HepG2 (cell line): Measurements from ENCODE around the gene MAPK8. TPM values are rescaled to one million over a fixed set of nuclear protein-coding genes. Genes with fewer than 3 reads are reported as not detected.
"Not testable (repeated sequence)": the region's sequence is repeated elsewhere in the genome, so short reads cannot be mapped to it uniquely, and the experiment has no call there.

Experiments used
- ATAC-seq: fragments of 200-7000 bp; cut with Tn5 transposase; 3 replicates; pipeline ENCODE4 v1.9.1; 2020; ENCODE audit warnings: mild to moderate bottlenecking, moderate library complexity
- BruUV-seq: library from RNA; stranded (reverse); fragments of 400-500 nt; replicated peaks from 2 replicates; lab custom pipeline; 2021; lab: Mats Ljungman, UMichigan
- CTCF ChIA-PET: fragments of 300-600 bp; formaldehyde crosslinking; extraction: SDS; loops from one replicate; lab custom pipeline; 2021; ENCODE audit warnings: low total read pairs, inconsistent platforms, low intra/inter-chr PET ratio; lab: Yijun Ruan, JAX
- POLR2A ChIA-PET: fragments of 350-600 bp; sonication (Branson Sonifier 250); formaldehyde crosslinking; loops from one replicate; lab custom pipeline; 2020; ENCODE audit warnings: antibody characterized with exemption, inconsistent platforms; lab: Yijun Ruan, JAX
- DNase-seq: peaks from one replicate; pipeline ENCODE4 v3.0.0-alpha.2; 2015; ENCODE audit warnings: low spot score
- FAIRE-seq: peaks from 3 replicates; lab custom pipeline; 2011; peaks lifted over from hg19 to GRCh38; lab: Jason Lieb, UNC
- H2AFZ ChIP-seq: one replicate; pipeline ENCODE4 v1.6.1; 2011; ENCODE audit warnings: low read length, inconsistent platforms
- H3K27ac ChIP-seq: fragments of 300-600 bp; 3 replicates; pipeline ENCODE4 v1.8.0; 2011; ENCODE audit warnings: mixed run types, mild to moderate bottlenecking, mixed read lengths, low read length, inconsistent platforms; ENCODE audit not compliant: insufficient read depth; ENCODE audit errors: extremely low read length
- H3K27me3 ChIP-seq, 2 experiments: fragments of 200-600 bp in 1 of 2; 2 replicates in 1 of 2; 3 replicates in 1 of 2; pipeline versions ENCODE4 v1.6.0 to v1.8.0; 2011; ENCODE audit warnings: low read length in 2 of 2, mild to moderate bottlenecking in 2 of 2, moderate library complexity in 2 of 2, inconsistent platforms in 1 of 2; ENCODE audit not compliant: insufficient read depth in 2 of 2, control insufficient read depth in 1 of 2
- H3K36me3 ChIP-seq, 2 experiments: fragments of 200-600 bp in 1 of 2; replicated peaks in 1 of 2; 2 replicates in 1 of 2; 3 replicates in 1 of 2; pipeline versions ENCODE4 v1.5.1 to v1.8.0; 2011; ENCODE audit warnings: low read length in 2 of 2, inconsistent platforms in 1 of 2; ENCODE audit not compliant: insufficient read depth in 2 of 2, control insufficient read depth in 1 of 2
- H3K4me1 ChIP-seq: 2 replicates; pipeline ENCODE4 v1.5.1; 2012; ENCODE audit warnings: low read length, inconsistent platforms; ENCODE audit not compliant: insufficient read depth
- H3K4me2 ChIP-seq: 2 replicates; pipeline ENCODE4 v1.6.0; 2011; ENCODE audit warnings: low read depth, low read length, inconsistent platforms
- H3K4me3 ChIP-seq, 3 experiments: fragments of 200-600 bp in 1 of 3; sonication (generic), shearing (Covaris generic) in 1 of 3; replicated peaks in 1 of 3; 2 replicates each; pipeline ENCODE4 v1.5.1; 2011 to 2016; ENCODE audit warnings: low read length in 3 of 3, inconsistent platforms in 2 of 3, low read depth in 2 of 3, mild to moderate bottlenecking in 2 of 3, control low read depth in 1 of 3, mixed read lengths in 1 of 3; ENCODE audit not compliant: insufficient read depth in 1 of 3
- H3K79me2 ChIP-seq: one replicate; pipeline ENCODE4 v1.6.1; 2011; ENCODE audit warnings: low read length, inconsistent platforms; ENCODE audit not compliant: insufficient read depth
- H3K9ac ChIP-seq: 2 replicates; pipeline ENCODE4 v1.6.0; 2011; ENCODE audit warnings: mild to moderate bottlenecking, low read depth, low read length, inconsistent platforms; ENCODE audit not compliant: insufficient read depth
- H3K9me3 ChIP-seq: 2 replicates; pipeline ENCODE4 v1.5.1; 2012; ENCODE audit warnings: mild to moderate bottlenecking, low read length
- H4K20me1 ChIP-seq: 2 replicates; pipeline ENCODE4 v1.6.0; 2011; ENCODE audit warnings: inconsistent platforms, mild to moderate bottlenecking, low read length, moderate library complexity; ENCODE audit not compliant: insufficient read depth
- FOXA3 ChIP-seq: IDR thresholded peaks from 2 replicates; pipeline ENCODE4 v1.6.1; 2016; ENCODE audit warnings: missing genetic modification reagents, missing compliant biosample characterization
- KDM5A ChIP-seq: fragments of 200-600 bp; sonication (generic); IDR thresholded peaks from 2 replicates; pipeline ENCODE4 v1.7.0; 2018; ENCODE audit warnings: antibody characterized with exemption, mild to moderate bottlenecking, low read length, borderline replicate concordance
- MAFF ChIP-seq: IDR thresholded peaks from 2 replicates; pipeline ENCODE4 v1.6.1; 2011; ENCODE audit warnings: low read depth, low read length, improper control_type of control experiment
- MAFK ChIP-seq, 2 experiments: IDR thresholded peaks in 1 of 2; conservative IDR thresholded peaks in 1 of 2; 2 replicates each; pipeline ENCODE4 v1.6.1; 2011; ENCODE audit warnings: improper control_type of control experiment in 2 of 2, low read length in 2 of 2
- ZFY ChIP-seq: sonication (generic); formaldehyde crosslinking; IDR thresholded peaks from 2 replicates; pipeline ENCODE4 v1.4.0; 2020; ENCODE audit warnings: missing genetic modification reagents
- ZNF138 ChIP-seq: sonication (generic); formaldehyde crosslinking; IDR thresholded peaks from 2 replicates; pipeline ENCODE4 v1.5.0; 2020; ENCODE audit warnings: mild to moderate bottlenecking, low read depth, missing genetic modification reagents
- WGBS: methylation state at CpG from one replicate; pipeline ENCODE4 v1.1.6; 2017; ENCODE audit warnings: low lambda C conversion rate; 5-methylcytosine and 5-hydroxymethylcytosine counted together
- in situ Hi-C: cut with HindIII; loops from 2 replicates; pipeline ENCODE4 v1.10.0; 2017; ENCODE audit warnings: low pct_unique_long_range_greater_than_20kb; ENCODE audit not compliant: extremely low pct_ligation_motif_present
- intact Hi-C: fragments of 100-400 bp; cut with micrococcal nuclease; formaldehyde crosslinking; loops from one replicate; pipeline ENCODE4 v1.10.0; 2022; ENCODE audit not compliant: unreplicated experiment
- polyA plus RNA-seq, 8 experiments: library from polyadenylated mRNA; depleted of rRNA in 3 of 8; stranded (reverse) in 7 of 8; unstranded in 1 of 8; fragments of >200 nt; fragmentation: Illumina TruSeq in 4 of 8; extraction: Trizol in 4 of 8; gene quantifications; 2 replicates each; pipeline versions ENCODE4 v1.2.1 to v1.2.3, GENCODE V29; 2011 to 2016; ENCODE audit warnings: low read depth in 4 of 8, missing spikeins in 1 of 8, mixed read lengths in 1 of 8; ENCODE audit not compliant: insufficient read depth in 1 of 8
- total RNA-seq, 5 experiments: library from RNA; depleted of rRNA; stranded (reverse); fragments of >200 nt; fragmentation: Illumina TruSeq; extraction: Trizol; gene quantifications; 2 replicates each; pipeline ENCODE4 v1.2.3, GENCODE V29; 2016; ENCODE audit warnings: low read depth in 1 of 5

MAPK8 gene
- total and polyA plus RNA-seq, 2 of the 13 experiments (the other 11 are each of a cell fraction or from before 2014, with no cell fraction given): 41.6 to 47.3 TPM

- intact Hi-C loops (loop anchor here (10.0 kb wide), 1 partner anchor 55 kb away; no protein-coding TSS in a partner anchor), in situ Hi-C loops (no loop called here)
- Histone ChIP-seq H2AFZ (no peak overlapping the region), H3K36me3 (no peaks in the 10 kb centered on the region; a peak in 1 of 5 replicates), H3K4me3 (no peak overlapping the region), H3K27ac (no peak overlapping the region), H3K4me1 (peaks cover 26% of the 10 kb centered on the region), H3K27me3 (no peaks in the 10 kb centered on the region), H3K79me2 (no peaks in the 10 kb centered on the region), H4K20me1 (no peaks in the 10 kb centered on the region), H3K9me3 (no peaks in the 10 kb centered on the region), H3K9ac (no peak overlapping the region), H3K4me2 (no peak overlapping the region)
- TF ChIP-seq ZFY (CRISPR knock-in tag) (no peak), FOXA3 (no peak), MAFK (conservative IDR thresholded peaks at IDR 0.05 in 1 of 2, IDR thresholded peaks at IDR 0.05 in 1 of 2; ENCODE audit: low read length in 2 of 2) (peak; percentile 17 to 66; a peak in 2 of 4 replicates), ZNF138 (CRISPR knock-in tag) (no peak), KDM5A (no peak), MAFF (peak; percentile 32; the same call in 1 of the 2 replicates)
- BruUV-seq: no TSS peak
- DNase-seq (no peak), ATAC-seq (no peak), FAIRE-seq (no peak)
- CTCF ChIA-PET: no interaction called here
- 89% methylated on average over 4 of the region's 4 CpGs for WGBS
- POLR2A ChIA-PET: no interaction called here
Observed at GRCh38 chr10:48419714-48420113, 113.2 kb downstream of the MAPK8 start.

GRCh38 chr10:48421862-48422261 is 115.4 kb downstream of the MAPK8 start:
- 98% methylated on average over 2 of the region's 2 CpGs for WGBS
- H3K79me2 ChIP-seq, H3K27ac ChIP-seq, H3K36me3 ChIP-seq, CTCF ChIA-PET, H2AFZ ChIP-seq, in situ Hi-C loops, H3K4me3 ChIP-seq, FAIRE-seq, ATAC-seq, POLR2A ChIA-PET, intact Hi-C loops, H4K20me1 ChIP-seq, H3K9me3 ChIP-seq, H3K27me3 ChIP-seq, H3K4me2 ChIP-seq, H3K9ac ChIP-seq, BruUV-seq, DNase-seq: not testable (repeated sequence)
- H3K4me1 ChIP-seq: peaks cover 17% of the 10 kb centered on the region
